ENCODE measurements around the gene NRXN3.

NRXN3 gene

GRCh38 chr14:79369359-79370332, 1199.5 kb downstream of the NRXN3 start:
- no peaks in the 10 kb centered on the region for H3K9me2 ChIP-seq (ENCODE audit: low read depth, low read length)
- H3K36me3 ChIP-seq (ENCODE audit: insufficient read depth, low read length), result no peaks in the 10 kb centered on the region
- H3K27ac ChIP-seq (ENCODE audit: low read depth, low read length, poor library complexity, severe bottlenecking), result no peak overlapping the region
- no peaks in the 10 kb centered on the region for H3K79me2 ChIP-seq (ENCODE audit: insufficient read depth, low read length)
- no peaks in the 10 kb centered on the region for H3K27me3 ChIP-seq (ENCODE audit: insufficient read depth, low read length)
- H3K9ac ChIP-seq (ENCODE audit: low read length), result no peak overlapping the region
- no peak overlapping the region for H2AFZ ChIP-seq (ENCODE audit: low read length)
- no peak overlapping the region for H3K4me3 ChIP-seq (ENCODE audit: low read depth, low read length, poor library complexity, severe bottlenecking)
- H3K4me1 ChIP-seq (ENCODE audit: insufficient read depth, low read length, severe bottlenecking), result no peaks in the 10 kb centered on the region
- H3K4me2 ChIP-seq (ENCODE audit: low read length), result no peak overlapping the region
- no peaks in the 10 kb centered on the region for H3K9me3 ChIP-seq (ENCODE audit: low read length)
- H3F3A ChIP-seq (ENCODE audit: insufficient read depth, low read length), result no peaks in the 10 kb centered on the region
- TF ChIP-seq EZH2 (IDR thresholded peaks at IDR 0.05; ENCODE audit: borderline replicate concordance, low read length), result no peak
- no peak for TF ChIP-seq CTCF (IDR thresholded peaks at IDR 0.05; ENCODE audit: low read length)
- H4K20me1 ChIP-seq (ENCODE audit: insufficient read depth, low read length), result no peaks in the 10 kb centered on the region

GRCh38 chr14:79370969-79371368, 1200.8 kb downstream of the NRXN3 start:
- no peaks in the 10 kb centered on the region for H3K9me2 ChIP-seq (ENCODE audit: low read depth, low read length)
- no peaks in the 10 kb centered on the region for H3F3A ChIP-seq (ENCODE audit: insufficient read depth, low read length)

GRCh38 chr14:79373451-79373850, 1203.3 kb downstream of the NRXN3 start:
- Histone ChIP-seq H2AFZ (ENCODE audit: low read length) (no peak overlapping the region), H3K4me1 (ENCODE audit: insufficient read depth, low read length, severe bottlenecking) (no peaks in the 10 kb centered on the region), H4K20me1 (ENCODE audit: insufficient read depth, low read length) (no peaks in the 10 kb centered on the region), H3K4me3 (ENCODE audit: low read depth, low read length, poor library complexity, severe bottlenecking) (no peak overlapping the region), H3K9me3 (ENCODE audit: low read length) (no peaks in the 10 kb centered on the region), H3F3A (ENCODE audit: insufficient read depth, low read length) (no peaks in the 10 kb centered on the region), H3K9ac (ENCODE audit: low read length) (no peak overlapping the region), H3K27ac (ENCODE audit: low read depth, low read length, poor library complexity, severe bottlenecking) (no peak overlapping the region), H3K27me3 (ENCODE audit: insufficient read depth, low read length) (no peaks in the 10 kb centered on the region), H3K4me2 (ENCODE audit: low read length) (no peak overlapping the region), H3K36me3 (ENCODE audit: insufficient read depth, low read length) (no peaks in the 10 kb centered on the region), H3K9me2 (ENCODE audit: low read depth, low read length) (no peaks in the 10 kb centered on the region), H3K79me2 (ENCODE audit: insufficient read depth, low read length) (no peaks in the 10 kb centered on the region)
- TF ChIP-seq EZH2 (IDR thresholded peaks at IDR 0.05; ENCODE audit: borderline replicate concordance, low read length) (no peak), CTCF (IDR thresholded peaks at IDR 0.05; ENCODE audit: low read length) (no peak)

More at GRCh38 chr14:79370969-79371368, 1200.8 kb downstream of the NRXN3 start:
- Histone ChIP-seq H3K9ac (ENCODE audit: low read length) (no peak overlapping the region), H3K79me2 (ENCODE audit: insufficient read depth, low read length) (no peaks in the 10 kb centered on the region), H3K27ac (ENCODE audit: low read depth, low read length, poor library complexity, severe bottlenecking) (no peak overlapping the region), H3K4me1 (ENCODE audit: insufficient read depth, low read length, severe bottlenecking) (no peaks in the 10 kb centered on the region), H2AFZ (ENCODE audit: low read length) (no peak overlapping the region), H4K20me1 (ENCODE audit: insufficient read depth, low read length) (no peaks in the 10 kb centered on the region), H3K4me3 (ENCODE audit: low read depth, low read length, poor library complexity, severe bottlenecking) (no peak overlapping the region), H3K4me2 (ENCODE audit: low read length) (no peak overlapping the region), H3K27me3 (ENCODE audit: insufficient read depth, low read length) (no peaks in the 10 kb centered on the region), H3K9me3 (ENCODE audit: low read length) (no peaks in the 10 kb centered on the region), H3K36me3 (ENCODE audit: insufficient read depth, low read length) (no peaks in the 10 kb centered on the region)
- TF ChIP-seq CTCF (IDR thresholded peaks at IDR 0.05; ENCODE audit: low read length) (no peak), EZH2 (IDR thresholded peaks at IDR 0.05; ENCODE audit: borderline replicate concordance, low read length) (no peak)

All from OCI-LY1 (cell line).